Activated CD8-positive, alpha-beta T cell treated with anti-CD3 and anti-CD28 coated beads for 36 hours (primary cell): ENCODE results near the gene PDE12. TPM values are rescaled to one million over a fixed set of nuclear protein-coding genes. Genes with fewer than 3 reads are reported as not detected.

Experiments
- ATAC-seq: fragments of 200-7000 bp; cut with Tn5 transposase; one replicate; pipeline ENCODE4 v1.10.0; 2021; ENCODE audit warnings: mild to moderate bottlenecking, moderate library complexity
- CTCF ChIA-PET: fragments of 350-600 bp; sonication (Branson Sonifier 250); formaldehyde crosslinking; loops from one replicate; lab custom pipeline; 2021; ENCODE audit warnings: antibody characterized with exemption; lab: Charles Lee
- POLR2A ChIA-PET: fragments of 350-600 bp; sonication (Branson Sonifier 250); formaldehyde crosslinking; loops from one replicate; lab custom pipeline; 2021; ENCODE audit warnings: antibody characterized with exemption; lab: Charles Lee
- DNase-seq: peaks from one replicate; pipeline ENCODE4 v3.0.0-alpha.2; 2020
- H3K27ac Mint-ChIP-seq: one replicate; pipeline ENCODE4 v1.8.0; 2021; ENCODE audit warnings: mild to moderate bottlenecking, mixed read lengths
- H3K27me3 Mint-ChIP-seq: one replicate; pipeline ENCODE4 v1.8.0; 2021; ENCODE audit warnings: mixed read lengths
- H3K36me3 Mint-ChIP-seq: one replicate; pipeline ENCODE4 v1.8.0; 2021; ENCODE audit warnings: low read depth, mixed read lengths
- H3K4me1 Mint-ChIP-seq: one replicate; pipeline ENCODE4 v1.8.0; 2021; ENCODE audit warnings: low read depth, mixed read lengths
- H3K4me3 Mint-ChIP-seq: one replicate; pipeline ENCODE4 v1.8.0; 2021; ENCODE audit warnings: mild to moderate bottlenecking, moderate library complexity, mixed read lengths
- H3K9me3 Mint-ChIP-seq: one replicate; pipeline ENCODE4 v1.8.0; 2021; ENCODE audit warnings: mixed read lengths
- CTCF ChIP-seq: fragments of 200-600 bp; IDR thresholded peaks from one replicate; pipeline ENCODE4 v1.8.0; 2022; ENCODE audit warnings: antibody characterized with exemption, mild to moderate bottlenecking
- intact Hi-C: fragments of 100-400 bp; cut with micrococcal nuclease; formaldehyde crosslinking; loops from one replicate; pipeline ENCODE4 v1.10.0; 2022
- total RNA-seq, 2 experiments: library from RNA; stranded (reverse); gene quantifications; one replicate each; pipeline ENCODE4 v1.2.3, GENCODE V29; 2021

PDE12 gene
- total RNA-seq, 2 experiments from 2014 or later, result 25.4 to 29.9 TPM

- H3K4me1 Mint-ChIP-seq, result peaks cover 25% of the 10 kb centered on the region
- peaks cover 27% of the 10 kb centered on the region for H3K36me3 Mint-ChIP-seq
- peak; percentile 13 for TF ChIP-seq CTCF
- no peak overlapping the region for H3K4me3 Mint-ChIP-seq
- DNase-seq (no peak), ATAC-seq (peak; percentile 60)
- ChIA-PET POLR2A (interaction anchor here (1.3 to 1.7 kb wide), 2 partner anchors 10 to 14 kb away, joined by 3 to 7 read pairs; partner anchors contain the start of gene ARF4), CTCF (interaction anchor here (0.8 to 2.9 kb wide), 2 partner anchors 12 to 185 kb away, joined by 3 to 9 read pairs; no protein-coding TSS in a partner anchor)
- peak overlapping the region; percentile 63 for H3K27ac Mint-ChIP-seq
- intact Hi-C loops, result no loop called here
- no peaks in the 10 kb centered on the region for H3K9me3 Mint-ChIP-seq
- H3K27me3 Mint-ChIP-seq, result no peaks in the 10 kb centered on the region
Observed at GRCh38 chr3:57582474-57583168, 26.5 kb downstream of the PDE12 start.

DNA sequence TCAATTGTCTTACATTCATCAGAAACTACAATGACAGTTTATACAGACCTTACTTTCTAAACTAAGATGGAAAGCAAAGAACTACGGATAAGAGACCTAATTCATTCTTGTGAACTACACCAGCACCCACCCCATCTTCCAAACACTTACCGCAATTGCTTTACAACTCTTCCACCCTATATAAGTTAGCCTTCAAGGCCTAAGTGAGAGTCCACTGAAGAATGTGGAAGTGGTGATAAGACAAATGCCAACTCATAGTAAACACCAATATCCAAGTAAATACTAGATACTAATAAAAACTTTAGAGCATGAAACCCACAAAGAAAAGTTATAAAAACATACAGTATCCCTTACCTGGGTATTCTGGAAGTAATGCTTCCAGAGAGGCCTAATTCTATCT, 27.5 kb downstream of the PDE12 start:
- POLR2A ChIA-PET, result no interaction called here
- no peak for ATAC-seq
- no peak for DNase-seq
- Mint-ChIP-seq H3K36me3 (peaks cover 21% of the 10 kb centered on the region), H3K27ac (no peak overlapping the region), H3K4me1 (peaks cover 27% of the 10 kb centered on the region), H3K9me3 (no peaks in the 10 kb centered on the region), H3K4me3 (no peak overlapping the region), H3K27me3 (no peaks in the 10 kb centered on the region)
- intact Hi-C loops, result no loop called here
- CTCF ChIA-PET, result interaction anchor here (0.8 kb wide), 1 partner anchor 11 kb away, joined by 3 read pairs; no protein-coding TSS in a partner anchor
- no peak for TF ChIP-seq CTCF

- peaks cover 33% of the 10 kb centered on the region for H3K4me1 Mint-ChIP-seq
- peaks cover 23% of the 10 kb centered on the region for H3K36me3 Mint-ChIP-seq
- POLR2A ChIA-PET, result interaction anchor here (0.6 to 1.9 kb wide), 2 partner anchors 10 to 31 kb away, joined by 3 to 11 read pairs; partner anchors contain the start of genes ARF4 and PDE12
- CTCF ChIA-PET, result interaction anchor here (1.1 kb wide), 1 partner anchor 15 kb away, joined by 3 read pairs; no protein-coding TSS in a partner anchor
- intact Hi-C loops, result no loop called here
- no peaks in the 10 kb centered on the region for H3K9me3 Mint-ChIP-seq
- DNase-seq (peak; percentile 14), ATAC-seq (peak; percentile 13)
- H3K4me3 Mint-ChIP-seq, result no peak overlapping the region
- TF ChIP-seq CTCF, result no peak
- peak overlapping the region; percentile 37 for H3K27ac Mint-ChIP-seq
- H3K27me3 Mint-ChIP-seq, result no peaks in the 10 kb centered on the region
Observed at GRCh38 chr3:57586778-57587177, 30.7 kb downstream of the PDE12 start.

DNA sequence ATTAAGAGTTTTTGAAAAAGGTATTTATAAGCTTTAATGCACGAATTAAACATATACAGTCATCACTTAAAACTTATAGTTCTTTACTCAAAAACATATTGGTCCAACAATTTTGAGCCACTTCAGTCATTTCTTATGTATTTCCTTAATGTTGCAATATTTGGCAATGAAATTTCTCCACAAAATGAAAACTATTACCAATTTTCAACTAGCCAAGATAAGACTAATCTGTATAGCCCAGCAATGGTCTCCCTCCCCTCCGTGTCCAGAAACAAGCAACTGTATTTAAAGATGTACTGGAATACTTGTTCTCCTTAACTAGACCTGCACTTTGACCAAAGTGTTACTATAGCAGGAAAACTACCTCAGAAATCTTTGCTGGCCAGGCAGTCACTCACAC, 31.8 kb downstream of the PDE12 start:
- Mint-ChIP-seq H3K4me3 (no peak overlapping the region), H3K27me3 (no peaks in the 10 kb centered on the region), H3K4me1 (peaks cover 34% of the 10 kb centered on the region), H3K27ac (no peak overlapping the region), H3K9me3 (no peaks in the 10 kb centered on the region), H3K36me3 (peaks cover 21% of the 10 kb centered on the region)
- ATAC-seq (no peak), DNase-seq (no peak)
- POLR2A ChIA-PET, result interaction anchor here (1.9 kb wide), 1 partner anchor 9 kb away, joined by 11 read pairs; the partner anchor contains the start of gene ARF4
- TF ChIP-seq CTCF, result no peak
- intact Hi-C loops, result no loop called here
- CTCF ChIA-PET, result no interaction called here

GRCh38 chr3:57592306-57592705, 36.2 kb downstream of the PDE12 start:
- Mint-ChIP-seq H3K27ac (peak overlapping the region; percentile 11), H3K4me3 (no peak overlapping the region), H3K9me3 (no peaks in the 10 kb centered on the region), H3K4me1 (peaks cover 35% of the 10 kb centered on the region), H3K36me3 (peaks cover 30% of the 10 kb centered on the region), H3K27me3 (no peaks in the 10 kb centered on the region)
- TF ChIP-seq CTCF, result no peak
- ChIA-PET POLR2A (no interaction called here), CTCF (interaction anchor here (1.1 kb wide), 1 partner anchor 36 kb away, joined by 3 read pairs; the partner anchor contains the start of gene PDE12)
- no peak for ATAC-seq
- DNase-seq, result no peak
- intact Hi-C loops, result no loop called here
